ENCODE measurements around the gene BCL2L11.

Gene BCL2L11

DNA sequence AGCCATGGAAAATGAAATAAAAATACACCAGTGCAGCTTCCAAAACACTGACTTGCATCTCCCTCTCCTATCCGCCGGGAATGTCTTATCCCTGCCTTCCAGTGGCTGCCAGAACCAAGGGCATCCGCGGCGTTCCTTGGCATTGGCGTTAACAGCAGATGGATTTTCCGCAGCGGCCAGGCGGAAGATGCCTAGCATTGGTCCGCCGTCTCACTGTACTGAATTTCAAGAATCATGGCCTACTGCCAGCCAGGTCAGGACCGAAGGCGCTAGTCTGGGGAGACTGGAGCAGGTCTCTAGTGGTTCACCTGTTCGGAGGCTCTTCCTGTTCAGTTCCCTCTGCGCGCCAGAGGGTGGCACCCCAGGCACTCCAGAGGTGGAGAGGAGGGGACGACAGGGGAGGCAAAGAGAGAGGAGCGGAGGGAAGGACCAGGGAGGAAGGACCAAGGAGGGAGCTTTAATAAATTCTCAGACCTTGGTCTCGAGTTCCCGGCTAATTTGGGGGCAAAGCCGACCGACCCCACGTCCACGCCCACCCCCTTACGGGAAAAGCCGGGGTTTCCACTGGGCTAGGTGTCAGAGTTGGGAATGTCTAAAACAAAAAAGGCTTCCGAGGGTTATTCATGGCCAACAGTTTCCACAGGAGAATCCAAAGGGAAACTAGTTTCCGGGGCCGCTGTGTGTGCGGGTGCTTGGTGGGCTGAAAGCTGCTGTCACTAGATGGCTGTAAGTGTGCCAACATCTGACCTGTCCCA, 3.7 kb upstream of the BCL2L11 start:
- Histone ChIP-seq H3K4me3 (peak overlapping the region; percentile 95), H3K9ac (no peak overlapping the region), H3K27ac (no peak overlapping the region), H3K4me2 (peak overlapping the region; percentile 99), H3K27me3 (peaks cover 53% of the 10 kb centered on the region), H4K20me1 (peaks cover 43% of the 10 kb centered on the region), H3K9me3 (no peaks in the 10 kb centered on the region), H3K36me3 (no peaks in the 10 kb centered on the region), H3K4me1 (peaks cover 37% of the 10 kb centered on the region)
- TF ChIP-seq Cebpa-rat (IDR thresholded peaks at IDR 0.05), result no peak

DNA sequence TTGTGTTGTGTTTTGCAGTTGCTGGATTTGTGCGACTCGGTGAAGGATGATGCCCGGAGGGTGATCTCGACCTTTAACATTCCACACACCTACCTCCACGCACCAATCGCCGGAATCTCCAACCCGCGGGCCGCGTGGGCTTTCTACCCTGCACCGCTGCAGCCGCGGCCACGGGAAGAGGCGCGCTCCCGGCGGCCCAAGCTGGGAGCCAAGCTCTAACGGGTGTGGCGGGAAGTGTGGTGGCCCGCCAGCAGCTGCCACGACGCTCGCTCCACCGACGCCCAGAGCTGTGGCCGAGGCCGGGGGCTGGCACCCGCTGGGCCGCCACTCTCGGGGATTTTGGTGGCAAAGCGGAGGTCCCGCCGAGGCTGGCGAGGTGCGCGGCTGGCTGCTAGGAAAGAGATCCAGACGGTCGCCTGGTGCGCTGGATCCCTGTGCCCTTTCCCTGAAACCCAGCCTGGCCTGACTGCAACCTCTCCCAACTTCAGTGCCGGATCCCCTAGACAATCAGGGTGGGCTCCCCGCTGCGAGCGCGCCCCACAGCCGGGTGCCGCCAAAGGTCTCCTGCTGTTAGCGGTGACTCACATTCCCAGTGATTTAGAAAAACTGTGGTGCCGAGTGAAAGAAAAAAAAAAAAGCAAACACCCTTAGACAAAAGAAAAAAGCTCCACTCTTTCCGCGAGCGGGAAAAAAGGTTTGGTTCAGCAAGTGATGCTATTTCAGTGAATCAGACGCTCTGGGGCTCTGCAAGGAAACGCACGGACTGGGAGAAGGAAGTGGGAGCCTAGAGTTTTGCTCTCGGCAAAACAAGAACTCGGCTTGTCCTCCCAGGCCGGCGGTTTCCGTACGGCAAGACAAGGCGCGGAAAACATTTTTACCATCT, 2.9 kb upstream of the BCL2L11 start:
- peaks cover 37% of the 10 kb centered on the region for H3K4me1 ChIP-seq
- no peak for TF ChIP-seq Cebpa-rat (IDR thresholded peaks at IDR 0.05)
- H4K20me1 ChIP-seq, result peaks cover 51% of the 10 kb centered on the region
- no peak overlapping the region for H3K9ac ChIP-seq
- H3K4me3 ChIP-seq, result peak overlapping the region; percentile 95
- H3K27me3 ChIP-seq, result peaks cover 53% of the 10 kb centered on the region
- H3K27ac ChIP-seq, result no peak overlapping the region
- H3K9me3 ChIP-seq, result no peaks in the 10 kb centered on the region
- H3K4me2 ChIP-seq, result peak overlapping the region; percentile 99
- no peaks in the 10 kb centered on the region for H3K36me3 ChIP-seq

GRCh38 chr2:111118481-111118980, 2.2 kb upstream of the BCL2L11 start:
- H3K27me3 ChIP-seq, result peaks cover 53% of the 10 kb centered on the region
- no peaks in the 10 kb centered on the region for H3K36me3 ChIP-seq
- H3K27ac ChIP-seq, result no peak overlapping the region
- peaks cover 42% of the 10 kb centered on the region for H3K4me1 ChIP-seq
- peak overlapping the region; percentile 99 for H3K4me2 ChIP-seq
- H3K9ac ChIP-seq, result peak overlapping the region; percentile 15; the same call in 1 of the 2 replicates
- no peak for TF ChIP-seq Cebpa-rat (IDR thresholded peaks at IDR 0.05)
- peak overlapping the region; percentile 95 for H3K4me3 ChIP-seq
- no peaks in the 10 kb centered on the region for H3K9me3 ChIP-seq
- H4K20me1 ChIP-seq, result peaks cover 58% of the 10 kb centered on the region

GRCh38 chr2:111118981-111119821, 1.5 kb upstream of the BCL2L11 start:
- no peak overlapping the region for H3K27ac ChIP-seq
- peak overlapping the region; percentile 95 for H3K4me3 ChIP-seq
- peak overlapping the region; percentile 99 for H3K4me2 ChIP-seq
- peaks cover 64% of the 10 kb centered on the region for H4K20me1 ChIP-seq
- H3K9me3 ChIP-seq, result no peaks in the 10 kb centered on the region
- peaks cover 47% of the 10 kb centered on the region for H3K4me1 ChIP-seq
- peak overlapping the region; percentile 15 for H3K9ac ChIP-seq
- peaks cover 53% of the 10 kb centered on the region for H3K27me3 ChIP-seq
- peaks cover 6% of the 10 kb centered on the region for H3K36me3 ChIP-seq
- no peak for TF ChIP-seq Cebpa-rat (IDR thresholded peaks at IDR 0.05)

DNA sequence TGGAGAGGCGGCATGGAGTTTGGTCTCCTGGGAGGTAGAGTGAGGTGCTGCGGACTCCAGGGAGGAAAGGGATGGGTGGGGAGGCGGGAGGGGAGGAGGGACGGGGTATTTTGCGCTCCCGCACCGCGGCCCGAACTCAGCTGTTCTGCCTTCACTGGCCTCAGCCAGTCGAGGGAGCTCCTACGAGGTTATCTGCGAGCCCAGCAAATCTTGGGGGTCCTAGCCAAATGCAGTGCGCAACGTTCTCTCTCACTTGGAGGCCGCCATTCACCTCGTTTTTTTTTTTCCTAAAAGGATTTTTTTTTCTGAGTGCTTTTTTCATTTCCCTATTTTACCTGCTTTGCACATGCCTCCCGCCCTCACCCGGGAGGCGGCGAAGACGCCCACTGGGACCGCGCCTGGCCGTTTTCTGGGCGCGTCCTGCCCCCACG, 877 bp upstream of the BCL2L11 start:
- Histone ChIP-seq H3K4me3 (peak overlapping the region; percentile 95), H3K4me2 (peak overlapping the region; percentile 99), H3K9ac (peak overlapping the region; percentile 87; the same call in 1 of the 2 replicates), H3K27ac (no peak overlapping the region), H3K4me1 (peaks cover 47% of the 10 kb centered on the region), H3K27me3 (peaks cover 53% of the 10 kb centered on the region), H3K9me3 (no peaks in the 10 kb centered on the region), H4K20me1 (peaks cover 71% of the 10 kb centered on the region), H3K36me3 (peaks cover 13% of the 10 kb centered on the region)
- TF ChIP-seq Cebpa-rat (IDR thresholded peaks at IDR 0.05), result no peak

DNA sequence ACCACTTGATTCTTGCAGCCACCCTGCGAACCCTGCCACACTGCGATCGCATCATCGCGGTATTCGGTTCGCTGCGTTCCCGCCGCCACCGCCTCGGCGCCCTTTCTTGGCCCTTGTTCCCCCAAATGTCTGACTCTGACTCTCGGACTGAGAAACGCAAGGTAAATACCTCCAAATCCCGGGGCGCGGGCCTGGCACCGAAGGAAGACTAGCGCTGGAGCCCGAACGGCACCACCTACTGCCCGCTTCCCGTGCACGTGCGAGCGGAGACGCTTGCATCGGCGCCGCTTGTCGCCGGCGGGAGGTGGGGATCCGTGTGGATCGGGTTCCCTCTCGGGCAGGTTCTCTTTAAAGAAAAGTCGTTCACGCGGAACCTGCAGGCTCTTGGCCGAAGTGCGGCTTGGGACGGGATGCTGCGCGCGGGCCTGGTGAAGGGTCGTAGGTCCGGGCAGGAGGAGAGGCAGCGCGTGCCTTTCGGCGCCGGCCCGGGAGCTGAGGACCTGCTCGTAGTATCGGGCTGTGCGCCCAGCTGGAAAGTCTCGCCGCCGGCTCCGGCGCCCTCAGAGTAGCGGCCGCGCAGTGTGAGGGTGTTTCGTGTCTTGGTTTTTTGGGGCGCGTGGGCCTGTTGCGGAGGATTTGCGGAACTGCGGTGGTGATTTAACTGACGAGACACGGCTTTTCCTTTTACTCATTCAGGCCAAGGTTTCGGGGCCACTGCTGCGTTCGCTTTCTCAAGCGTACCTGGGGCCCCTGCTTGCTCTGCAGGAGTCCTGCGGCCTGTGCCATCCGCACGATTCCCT, 514 bp downstream of the BCL2L11 start:
- H3K36me3 ChIP-seq, result peaks cover 27% of the 10 kb centered on the region
- peaks cover 85% of the 10 kb centered on the region for H4K20me1 ChIP-seq
- peaks cover 43% of the 10 kb centered on the region for H3K27me3 ChIP-seq
- peak overlapping the region; percentile 95 for H3K4me3 ChIP-seq
- H3K4me1 ChIP-seq, result peaks cover 57% of the 10 kb centered on the region
- peak overlapping the region; percentile 99 for H3K4me2 ChIP-seq
- peak overlapping the region; percentile 75 for H3K27ac ChIP-seq
- no peaks in the 10 kb centered on the region for H3K9me3 ChIP-seq
- H3K9ac ChIP-seq, result peak overlapping the region; percentile 87
- TF ChIP-seq Cebpa-rat (IDR thresholded peaks at IDR 0.05), result no peak

DNA sequence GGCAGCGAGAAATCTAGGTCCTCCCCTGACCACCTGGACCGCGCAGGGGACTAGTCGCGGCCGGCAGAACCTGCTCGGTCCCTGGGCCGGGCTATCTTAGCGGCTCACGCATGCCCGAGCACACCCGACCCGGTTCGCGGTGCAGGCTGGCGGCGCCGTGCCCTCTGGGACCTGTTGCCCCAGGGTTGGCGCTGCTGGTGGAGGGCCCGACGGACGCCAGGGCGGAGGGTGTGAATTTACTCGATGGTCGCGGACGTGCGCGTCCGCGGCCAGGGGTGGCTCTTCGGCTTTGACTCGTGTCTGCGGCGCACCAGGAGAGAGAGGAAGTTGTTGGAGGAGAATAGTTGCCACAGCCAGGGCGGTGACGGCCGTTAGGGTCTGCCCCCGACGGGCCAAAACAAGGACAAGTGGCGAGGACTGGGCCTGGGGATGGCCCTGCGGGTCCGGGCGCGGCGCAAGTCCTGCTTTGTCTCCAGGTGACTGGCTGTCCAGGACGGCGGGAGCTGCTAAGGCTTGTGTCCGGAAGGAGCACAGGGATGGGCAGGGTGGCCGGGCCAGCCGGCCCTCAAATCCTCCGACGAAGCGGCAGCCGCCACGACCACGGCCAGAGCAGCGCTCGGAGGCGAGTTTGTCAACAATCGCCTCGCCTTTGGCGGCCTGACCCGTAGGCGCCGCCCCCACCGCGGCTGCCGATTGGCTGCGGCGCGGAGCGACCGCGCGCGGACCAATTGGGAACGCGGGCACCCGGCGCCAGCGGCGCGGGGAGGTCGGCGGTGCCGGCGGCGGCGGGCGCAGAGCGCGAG, 1.3 kb downstream of the BCL2L11 start:
- peak overlapping the region; percentile 75 for H3K27ac ChIP-seq
- TF ChIP-seq Cebpa-rat (IDR thresholded peaks at IDR 0.05), result no peak
- peaks cover 93% of the 10 kb centered on the region for H4K20me1 ChIP-seq
- peak overlapping the region; percentile 99 for H3K4me2 ChIP-seq
- H3K36me3 ChIP-seq, result peaks cover 33% of the 10 kb centered on the region
- H3K4me3 ChIP-seq, result peak overlapping the region; percentile 95
- peak overlapping the region; percentile 87 for H3K9ac ChIP-seq
- peaks cover 35% of the 10 kb centered on the region for H3K27me3 ChIP-seq
- H3K4me1 ChIP-seq, result peaks cover 53% of the 10 kb centered on the region
- H3K9me3 ChIP-seq, result no peaks in the 10 kb centered on the region
